Dermis microvascular lymphatic vessel endothelial cell (primary cell): ENCODE data around the gene INPP1. TPM values are rescaled to one million over a fixed set of nuclear protein-coding genes. Genes with fewer than 3 reads are reported as not detected.
"Not testable (repeated sequence)": the region's sequence is repeated elsewhere in the genome, so short reads cannot be mapped to it uniquely, and the experiment has no call there.

ENCODE experiments used
- DNase-seq, 2 donors: peaks; one replicate each; pipeline versions ENCODE4 v3.0.0 to v3.0.0-alpha.2; 2010; ENCODE audit warnings: low read depth in 2 of 2
- total RNA-seq: library from RNA; depleted of rRNA; stranded (reverse); fragments of >200 nt; gene quantifications from 2 replicates; pipeline ENCODE4 v1.2.1, GENCODE V29; 2014

The INPP1 gene, protein sequence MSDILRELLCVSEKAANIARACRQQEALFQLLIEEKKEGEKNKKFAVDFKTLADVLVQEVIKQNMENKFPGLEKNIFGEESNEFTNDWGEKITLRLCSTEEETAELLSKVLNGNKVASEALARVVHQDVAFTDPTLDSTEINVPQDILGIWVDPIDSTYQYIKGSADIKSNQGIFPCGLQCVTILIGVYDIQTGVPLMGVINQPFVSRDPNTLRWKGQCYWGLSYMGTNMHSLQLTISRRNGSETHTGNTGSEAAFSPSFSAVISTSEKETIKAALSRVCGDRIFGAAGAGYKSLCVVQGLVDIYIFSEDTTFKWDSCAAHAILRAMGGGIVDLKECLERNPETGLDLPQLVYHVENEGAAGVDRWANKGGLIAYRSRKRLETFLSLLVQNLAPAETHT
- 14.2 and 14.5 TPM in 2 replicates for total RNA-seq

DNA sequence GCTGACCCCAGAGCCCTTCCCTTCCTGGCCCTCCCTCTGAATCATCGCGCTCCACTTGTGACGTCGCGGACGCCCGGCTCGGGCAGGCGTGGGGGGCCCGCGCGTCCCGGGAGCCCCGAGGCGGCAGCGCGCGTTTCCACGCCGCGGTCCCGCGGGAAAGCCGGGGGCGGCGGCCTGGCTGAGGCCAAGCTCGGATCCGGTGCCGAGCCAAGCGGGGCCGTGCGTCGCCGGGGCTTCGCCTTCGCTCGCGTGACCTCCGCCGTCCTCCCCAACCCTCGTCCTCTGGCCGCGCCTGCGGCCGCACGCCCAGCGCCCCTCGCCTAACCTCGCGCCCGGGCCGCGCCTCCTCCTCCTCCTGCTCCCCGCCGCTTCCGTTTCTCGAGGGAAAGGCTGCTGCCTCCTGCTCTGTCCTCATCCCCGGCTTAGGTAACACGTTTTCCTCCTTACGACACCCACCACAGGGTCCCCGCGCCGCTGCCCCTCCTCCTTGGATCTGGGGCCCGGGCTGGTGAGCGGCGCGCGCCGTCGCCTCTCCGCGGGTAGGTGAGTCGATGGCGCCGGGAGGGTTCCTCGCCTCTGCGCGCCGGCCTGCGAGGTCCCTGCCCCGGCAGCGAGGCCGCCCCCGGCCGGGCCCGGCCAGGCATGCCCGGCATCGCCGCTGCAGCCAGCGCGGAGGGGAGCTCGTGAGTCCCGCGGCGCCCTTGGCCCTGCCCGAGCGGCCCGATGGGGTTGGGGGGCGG is at the start of gene INPP1:
TSS of gene INPP1 (plus strand) at position 54 of the 740 bp plus-strand sequence. CDS start 16,514 bp downstream, outside the sequence.
- peak in 1 of 2 donors; percentile 91 for DNase-seq

DNA sequence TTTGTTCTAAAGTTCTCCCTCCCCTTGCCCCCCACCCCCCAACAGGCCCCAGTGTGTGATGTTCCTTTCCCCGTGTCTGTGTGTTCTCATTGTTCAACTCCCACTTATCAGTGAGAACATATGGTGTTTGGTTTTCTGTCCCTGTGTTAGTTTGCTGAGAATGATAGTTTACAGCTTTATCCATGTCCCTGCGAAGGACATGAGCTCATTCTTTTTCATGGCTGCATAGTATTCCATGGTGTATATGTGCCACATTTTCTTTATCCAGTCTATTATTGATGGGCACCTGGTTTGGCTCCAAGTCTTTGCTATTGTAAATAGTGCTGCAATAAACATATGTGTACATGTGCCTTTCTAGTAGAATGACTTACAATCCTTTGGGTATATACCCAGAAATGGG is 45.5 kb upstream of the INPP1 start:
- not testable (repeated sequence) for DNase-seq

DNA sequence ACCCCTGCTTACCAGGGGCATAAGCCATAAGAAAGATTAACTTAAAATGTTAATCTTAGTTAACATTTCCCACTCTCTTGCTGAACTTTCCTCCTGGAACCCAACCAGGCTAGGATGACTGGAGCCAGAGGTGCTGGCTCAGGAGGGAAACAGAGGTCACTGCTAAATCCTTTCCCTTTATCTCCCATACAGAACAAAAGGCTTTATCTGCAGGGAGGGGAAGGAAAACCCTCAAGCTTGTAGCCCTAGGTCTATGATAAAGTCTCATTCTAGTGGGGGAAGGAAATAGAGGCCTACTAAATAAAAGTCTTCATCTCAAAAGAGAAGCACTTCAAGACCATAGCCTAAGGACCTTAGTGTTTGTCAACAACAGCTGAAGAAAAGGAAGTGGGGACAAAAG is 42.4 kb upstream of the INPP1 start:
- DNase-seq: no peak

DNA sequence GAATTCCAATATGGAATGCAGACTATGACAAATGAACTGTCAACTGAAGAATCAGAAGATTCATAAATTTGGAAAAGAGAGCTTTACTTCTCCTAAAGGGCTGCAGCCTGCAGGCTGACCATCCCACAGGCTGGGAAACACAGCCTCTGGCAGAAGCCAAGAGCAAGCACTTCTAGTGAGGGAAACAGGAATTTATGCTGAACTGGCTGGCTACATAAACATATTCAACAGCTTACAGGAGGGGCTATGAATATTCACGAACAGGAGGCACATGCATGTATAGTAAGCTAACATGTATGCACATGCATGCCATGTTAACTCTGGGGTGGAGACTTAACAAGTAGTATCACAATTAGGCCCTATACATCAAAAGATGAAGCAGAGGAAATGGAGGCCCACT is 41.3 kb upstream of the INPP1 start:
- DNase-seq: no peak

DNA sequence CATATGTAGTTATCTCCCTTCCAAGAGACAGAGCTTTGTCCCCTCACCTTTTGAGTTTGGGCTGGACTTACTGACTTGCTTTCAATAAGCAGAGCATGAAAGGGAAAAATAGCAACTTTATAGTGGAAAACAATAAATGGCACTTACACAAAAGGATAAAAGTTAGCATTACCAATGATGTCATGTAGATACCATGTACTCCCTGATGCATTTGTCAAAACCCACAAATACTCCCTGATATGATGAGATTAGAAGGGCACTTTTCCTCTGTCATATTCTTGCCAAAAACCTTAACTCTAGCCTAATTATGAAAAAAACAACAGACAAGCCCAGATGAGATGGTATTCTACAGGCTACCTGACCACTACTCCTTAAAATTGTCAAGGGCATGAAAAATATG is 39.7 kb upstream of the INPP1 start:
- DNase-seq: no peak

DNA sequence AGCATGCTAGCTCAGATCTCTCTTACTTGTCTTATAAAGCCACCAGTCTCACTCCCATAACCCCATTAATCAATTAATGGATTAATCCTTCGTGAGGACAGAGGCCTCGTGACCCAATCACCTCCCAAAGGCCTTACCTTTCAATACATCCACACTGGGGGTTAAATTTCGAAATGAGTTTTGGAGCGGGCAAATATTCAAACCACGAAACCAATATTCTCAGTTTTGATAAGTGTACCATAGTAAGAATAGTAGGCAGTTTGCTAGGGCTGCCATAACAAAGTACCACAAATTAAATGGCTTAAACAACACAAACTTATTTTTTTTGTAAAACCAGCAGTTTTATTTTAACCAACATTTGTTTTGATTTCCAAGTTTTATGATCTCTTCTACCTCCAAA is 39.0 kb upstream of the INPP1 start:
- no peak for DNase-seq

DNA sequence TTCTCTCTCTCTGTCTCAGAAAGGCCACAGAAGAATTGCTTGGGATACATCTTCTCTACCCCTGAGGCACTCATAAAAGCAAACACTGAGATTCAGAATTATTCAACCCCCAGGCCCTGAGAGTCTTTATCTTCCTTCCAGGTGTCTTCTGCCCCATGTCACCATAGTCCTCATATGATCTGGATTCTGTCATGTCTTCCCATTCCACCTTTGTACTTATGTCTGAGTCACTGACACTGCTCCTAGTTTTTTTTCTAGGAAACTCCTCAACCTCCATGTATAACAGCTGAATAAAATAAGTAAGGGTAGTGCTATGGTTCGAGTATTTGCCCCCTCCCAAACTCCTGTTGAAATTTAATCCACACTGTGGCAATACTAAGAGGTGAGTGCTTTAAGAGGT is 35.4 kb upstream of the INPP1 start:
- no peak for DNase-seq

DNA sequence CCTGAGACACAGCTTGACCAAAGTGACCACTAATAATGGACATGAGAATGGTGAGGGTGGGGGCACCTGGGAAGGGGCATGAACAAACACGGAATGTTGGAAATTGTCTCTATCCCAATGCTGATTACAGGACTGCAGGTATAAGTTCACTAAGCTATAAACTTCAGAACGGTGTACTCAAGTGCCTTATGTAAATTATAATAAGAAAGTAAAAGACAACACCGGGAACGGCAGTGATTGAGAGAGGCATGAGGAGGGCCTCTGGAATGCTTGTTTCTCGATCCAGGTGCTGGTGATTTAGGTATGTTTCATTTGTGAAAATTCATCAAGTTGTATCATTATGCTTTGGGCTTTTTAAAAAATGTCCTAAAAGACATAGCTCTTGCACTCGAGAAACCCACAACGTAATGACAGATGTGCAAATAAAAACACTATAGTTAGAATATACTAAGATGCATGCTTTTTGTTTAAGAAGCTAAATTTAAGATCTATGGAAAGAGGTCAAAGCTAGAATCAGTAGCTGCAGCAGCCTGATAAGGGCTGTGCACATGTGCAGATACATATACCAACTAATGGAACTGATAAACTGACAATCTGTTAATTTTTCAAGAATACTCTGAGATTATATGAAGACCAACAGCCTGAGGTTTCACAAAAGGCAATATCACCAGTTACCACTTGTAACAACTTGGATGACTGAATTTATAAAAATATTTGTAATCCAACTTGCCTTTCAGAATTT is 31.3 kb upstream of the INPP1 start:
- no peak for DNase-seq

DNA sequence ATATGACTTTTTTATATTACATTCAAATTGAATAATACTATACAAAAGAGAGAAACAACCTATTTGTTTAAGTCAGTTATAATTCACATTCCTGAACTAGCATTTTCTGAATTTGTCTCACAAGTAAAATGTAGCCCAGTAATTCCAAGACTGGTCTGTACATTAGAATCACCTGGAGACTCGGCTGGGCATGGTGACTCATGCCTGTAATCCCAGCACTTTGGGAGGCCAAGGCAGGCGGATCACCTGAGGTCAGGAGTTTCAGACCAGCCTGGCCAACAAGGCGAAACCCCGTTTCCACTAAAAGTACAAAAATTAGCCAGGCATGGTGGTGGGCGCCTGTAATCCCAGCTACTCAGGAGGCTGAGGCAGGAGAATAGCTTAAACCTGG is 30.8 kb upstream of the INPP1 start:
- DNase-seq: not testable (repeated sequence)

DNA sequence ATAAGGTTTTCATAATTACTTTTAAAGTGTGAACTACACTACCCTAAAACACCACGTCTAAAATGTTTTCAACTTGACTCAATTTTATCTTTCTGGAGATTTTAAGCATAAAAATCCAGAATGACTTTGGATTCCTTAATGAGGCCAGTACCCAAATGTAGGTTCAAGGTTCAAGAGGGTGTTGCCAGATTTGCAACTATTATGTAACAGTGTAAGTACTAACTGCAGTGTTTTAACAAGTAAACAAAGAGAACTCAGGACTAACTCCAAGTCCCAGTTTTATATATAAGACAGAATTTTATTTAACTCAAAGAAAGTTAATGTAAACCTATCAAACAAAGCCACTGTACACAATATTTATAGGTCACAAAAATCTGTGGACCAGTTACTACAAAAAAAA is 29.5 kb upstream of the INPP1 start:
- DNase-seq: no peak

DNA sequence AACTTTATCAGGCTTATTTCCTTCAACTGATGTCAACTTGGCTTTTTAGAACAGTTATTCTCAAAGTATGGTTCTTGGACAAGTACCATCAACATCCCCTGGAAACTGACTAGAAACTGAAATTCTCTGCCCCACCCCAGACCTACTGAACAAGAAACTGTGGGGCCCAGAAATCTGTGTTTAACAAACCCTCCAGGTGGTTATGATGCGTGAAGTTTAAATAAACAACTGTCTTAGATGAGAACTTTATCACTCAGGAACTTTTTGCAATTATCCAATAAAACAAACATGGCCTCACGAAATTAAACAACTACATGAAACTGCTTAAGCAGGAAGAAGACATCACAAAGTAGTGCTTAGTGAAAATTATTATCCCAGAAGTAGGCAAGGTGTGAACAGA is 28.1 kb upstream of the INPP1 start:
- DNase-seq: no peak

DNA sequence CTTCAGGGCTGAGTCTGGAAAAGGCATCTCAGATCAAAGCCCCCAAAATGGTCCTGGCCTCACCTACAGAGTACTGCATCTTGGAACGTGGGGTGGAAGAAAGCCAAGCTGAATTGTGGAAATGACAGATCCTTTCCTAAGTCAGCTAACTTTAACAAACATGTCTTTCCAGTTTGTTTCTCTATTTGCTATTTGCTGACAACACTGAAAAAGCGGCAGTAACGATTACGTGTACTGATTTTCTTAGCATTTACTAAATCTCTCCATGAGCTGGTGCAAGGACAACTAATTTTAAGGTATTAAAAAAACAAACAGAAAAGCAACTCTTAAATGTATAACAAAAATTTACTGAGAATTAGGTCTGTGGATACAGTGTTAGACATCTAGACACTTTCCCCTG is 24.9 kb upstream of the INPP1 start:
- no peak for DNase-seq

DNA sequence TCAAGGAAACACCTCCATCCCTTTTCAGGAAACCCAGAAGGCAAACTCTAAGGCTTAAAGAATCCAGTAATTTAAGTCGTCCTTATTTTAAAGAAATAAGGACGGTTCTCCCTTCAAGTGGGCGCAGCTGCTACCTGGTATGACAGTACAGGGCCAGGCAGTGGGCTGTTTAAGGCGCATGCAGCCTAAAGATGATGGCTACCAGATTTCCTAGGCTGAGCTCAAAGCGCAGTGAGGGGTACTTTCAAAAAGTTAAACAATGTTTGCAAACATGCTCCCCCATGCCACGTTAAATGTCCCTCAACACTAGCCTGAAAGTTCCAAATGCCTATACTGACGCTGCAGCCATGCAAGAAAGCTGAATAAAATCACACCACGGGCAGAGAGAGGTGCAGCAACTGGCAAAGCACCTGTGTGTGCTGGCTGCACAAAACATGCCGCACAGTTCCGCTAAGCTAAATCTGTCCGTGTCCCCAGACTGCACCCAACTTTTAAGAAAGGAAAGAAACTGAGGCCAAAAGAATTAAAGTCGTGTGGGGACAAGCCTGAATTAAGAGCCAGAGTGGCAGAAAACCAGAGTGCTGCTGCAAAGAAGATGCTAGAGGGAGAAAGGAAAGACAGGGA is 24.3 kb upstream of the INPP1 start:
- DNase-seq: peak in 1 of 2 donors; percentile 19

DNA sequence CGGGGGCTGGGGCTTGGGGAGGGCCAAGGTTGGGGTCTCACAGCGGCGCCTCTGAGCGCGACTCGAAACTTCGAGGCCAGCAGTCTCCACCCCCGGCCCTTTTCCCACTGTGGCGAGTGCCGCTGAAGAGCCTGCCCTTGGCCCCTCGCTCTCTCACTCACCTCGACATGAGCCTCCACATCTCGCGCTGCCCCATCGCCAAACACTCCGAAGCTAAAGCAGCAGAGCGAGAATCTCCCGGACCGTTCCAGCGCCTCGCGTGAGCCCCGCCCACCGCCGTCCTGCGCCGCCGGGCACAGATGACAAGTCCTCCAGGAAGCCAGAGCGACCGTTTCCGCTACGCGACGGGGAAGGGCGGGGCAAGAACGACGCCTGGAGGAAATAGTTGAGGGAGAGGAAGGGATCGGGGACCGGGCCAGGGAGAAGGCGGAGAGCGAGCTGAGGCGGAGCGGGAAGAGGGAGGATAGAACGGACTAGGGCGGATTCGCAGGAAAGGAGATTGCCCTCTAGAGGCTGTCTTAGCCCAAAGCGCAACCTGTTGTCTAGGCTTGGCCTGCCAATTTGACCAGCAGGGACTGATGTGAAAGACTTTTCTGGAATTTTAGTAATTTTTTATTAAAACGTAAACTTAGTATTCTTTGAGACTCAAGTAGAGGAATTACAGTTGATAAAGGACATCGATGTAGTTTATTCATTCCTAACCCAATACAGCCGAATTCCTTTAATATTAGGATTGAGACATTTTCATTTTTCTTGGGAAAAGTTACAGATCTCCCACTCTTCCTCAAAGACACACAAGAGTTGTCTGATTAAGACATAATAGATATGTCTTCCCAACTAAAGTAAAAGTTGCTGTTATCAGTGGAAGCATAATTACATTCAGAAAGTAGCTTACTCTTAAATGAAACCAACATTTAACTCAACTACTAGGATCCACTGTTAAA is 23.6 kb upstream of the INPP1 start, which contains the start of gene HIBCH:
TSS of gene HIBCH (minus strand) at position 272 of the 944 bp plus-strand sequence. CDS start at position 196, 76 bp downstream.
- peak; percentile 83 to 96 for DNase-seq

DNA sequence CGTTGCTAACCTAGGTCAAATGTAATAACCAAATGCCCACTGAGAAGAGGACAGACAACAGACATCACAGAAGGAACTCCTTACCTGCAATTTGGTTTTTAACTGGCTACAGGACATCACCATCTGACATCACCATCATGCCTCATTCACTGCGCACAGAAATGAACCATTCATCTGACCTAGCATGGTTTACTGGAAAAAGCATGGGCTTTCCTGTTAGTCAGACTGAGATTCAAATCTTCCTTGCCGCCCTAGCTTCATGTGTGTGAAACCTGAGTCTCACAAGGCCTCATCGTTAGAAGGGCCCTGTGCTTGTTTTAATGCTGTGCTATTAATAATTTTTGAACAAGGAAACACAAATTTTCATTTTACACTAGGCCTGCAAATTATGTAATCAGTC is 22.7 kb upstream of the INPP1 start:
- no peak for DNase-seq

DNA sequence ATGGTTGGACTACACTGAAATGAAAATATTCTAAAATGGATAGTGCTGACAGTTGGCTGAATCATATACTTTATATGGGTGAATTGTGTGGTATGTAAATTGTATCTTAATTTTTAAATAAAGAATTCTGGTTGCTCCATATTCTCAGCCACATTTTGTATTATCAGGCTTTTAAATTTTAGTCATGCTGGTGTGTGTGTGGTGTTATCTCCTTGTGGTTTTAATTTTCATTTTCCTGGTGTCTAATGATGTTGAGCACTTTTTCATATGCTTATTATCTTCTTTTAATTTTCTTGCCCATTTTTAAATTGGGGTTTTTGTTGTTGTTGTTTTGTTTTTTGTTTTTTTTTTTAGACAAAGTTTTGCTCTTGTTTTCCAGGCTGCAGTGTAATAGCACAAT is 20.0 kb upstream of the INPP1 start:
- no peak for DNase-seq

DNA sequence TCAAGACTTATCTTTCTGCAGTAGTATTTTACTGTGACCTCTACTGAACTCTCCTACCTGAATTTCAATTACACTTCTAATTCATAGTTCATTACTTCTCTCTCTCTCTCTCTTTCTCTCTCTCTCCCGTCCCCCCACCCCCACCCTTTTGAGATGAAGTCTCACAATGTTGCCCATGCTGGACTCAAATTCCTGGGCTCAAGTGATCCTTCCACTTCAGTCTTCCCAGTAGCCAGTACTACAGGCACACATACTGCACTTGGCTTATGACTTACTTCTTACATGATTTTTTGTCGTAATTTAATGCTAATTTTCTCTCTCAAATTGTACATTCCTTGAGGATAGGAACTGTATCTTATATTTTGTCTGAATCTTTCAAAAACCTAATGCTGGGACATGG is 17.8 kb upstream of the INPP1 start:
- no peak for DNase-seq

DNA sequence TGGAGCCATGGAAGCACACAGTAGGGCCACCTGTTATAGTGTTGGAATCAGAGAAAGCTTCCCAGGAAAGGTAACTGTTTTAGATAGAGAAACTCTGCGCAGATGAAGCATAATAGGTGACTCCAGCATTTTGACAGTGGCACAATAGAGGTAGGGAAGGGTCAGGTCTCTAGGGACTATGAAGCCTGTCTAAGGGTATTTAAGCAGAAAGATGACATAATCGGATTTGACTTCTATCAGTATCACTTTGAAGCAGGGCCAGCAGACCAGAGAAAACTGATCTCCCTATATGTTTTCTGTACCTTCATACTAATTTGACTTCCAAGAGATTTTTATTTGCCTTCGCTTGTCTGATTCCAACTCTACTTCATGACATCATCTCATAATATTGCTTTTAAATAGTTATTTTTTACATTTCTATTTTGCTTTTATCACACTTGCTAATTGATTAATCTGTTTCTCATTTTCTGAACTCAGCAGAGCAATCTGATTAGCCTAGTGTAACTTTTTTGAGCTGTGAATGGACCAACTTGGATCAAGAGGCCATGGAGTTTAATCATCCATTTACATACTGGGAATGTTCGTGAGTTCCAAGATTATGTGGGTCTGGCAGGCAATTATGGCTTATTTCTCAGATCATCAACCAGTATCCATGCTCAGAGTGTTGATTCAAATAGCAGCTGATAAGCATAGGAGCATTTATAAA is 15.4 kb upstream of the INPP1 start:
- DNase-seq: no peak

DNA sequence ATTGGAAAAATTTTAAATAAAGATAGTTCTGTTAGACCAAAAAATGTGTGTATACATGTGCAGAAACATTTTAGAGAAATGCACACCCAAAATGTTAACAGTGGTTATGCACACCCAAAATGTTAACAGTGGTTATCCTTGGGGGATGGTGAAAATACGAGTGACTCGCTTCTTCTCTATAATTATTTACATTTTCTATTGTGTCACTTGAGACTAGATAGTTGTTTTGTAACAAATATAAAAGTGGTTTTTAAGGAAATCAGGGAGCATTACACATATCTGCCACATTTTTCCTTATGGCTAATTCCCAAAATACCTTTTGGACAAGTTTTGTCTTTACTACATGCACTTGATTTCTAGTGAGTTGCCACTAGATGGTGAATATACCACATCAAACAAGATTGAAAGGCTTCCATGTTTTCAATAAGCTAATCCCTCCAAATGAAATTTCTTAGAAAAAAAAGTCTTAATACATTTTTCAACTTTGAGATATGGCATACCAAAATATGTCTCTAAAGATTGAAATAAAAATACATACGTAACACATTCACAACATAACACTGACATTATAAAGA is 14.7 kb upstream of the INPP1 start:
- peak in 1 of 2 donors; percentile 55 for DNase-seq
